NCI-H1417 treated with DMSO at 0.1 percent for 48 hours (cell line): Measurements from ENCODE around the gene SETD1B.

Experiments used
- DNase-seq: peaks from one replicate; lab custom pipeline; 2025; lab: John Stamatoyannopoulos, UW

The SETD1B gene

GRCh38 chr12:121795034-121795968 lies 8.5 kb upstream of the SETD1B start:
- DNase-seq, result no peak

GRCh38 chr12:121796855-121797751 lies 6.7 kb upstream of the SETD1B start:
- DNase-seq, result peak; percentile 67

- peak; percentile 46 for DNase-seq
Observed at GRCh38 chr12:121797937-121798786, 5.6 kb upstream of the SETD1B start.

GRCh38 chr12:121798787-121799155 lies 5.0 kb upstream of the SETD1B start:
- DNase-seq, result no peak

GRCh38 chr12:121799156-121799841 lies 4.5 kb upstream of the SETD1B start:
- peak; percentile 57 for DNase-seq

- DNase-seq, result no peak
Observed at GRCh38 chr12:121799842-121800693, 3.7 kb upstream of the SETD1B start.

- DNase-seq, result no peak
Observed at GRCh38 chr12:121800694-121801594, 2.9 kb upstream of the SETD1B start.

- peak; percentile 37 for DNase-seq
Observed at GRCh38 chr12:121801595-121802484, 2.0 kb upstream of the SETD1B start.

- no peak for DNase-seq
Observed at GRCh38 chr12:121802485-121802842, 1.3 kb upstream of the SETD1B start.

- DNase-seq, result peak; percentile 96
Observed at GRCh38 chr12:121802843-121803698, 738 bp upstream of the SETD1B start.

- DNase-seq, result no peak
Observed at GRCh38 chr12:121804417-121805111, 755 bp downstream of the SETD1B start.

GRCh38 chr12:121805171-121806008 lies 1.6 kb downstream of the SETD1B start:
- no peak for DNase-seq

- DNase-seq, result no peak
Observed at GRCh38 chr12:121806009-121806545, 2.3 kb downstream of the SETD1B start.

GRCh38 chr12:121806546-121807423 lies 3.0 kb downstream of the SETD1B start:
- DNase-seq, result no peak
